BJ (cell line): Measurements from ENCODE around the gene BMP8B. TPM values are rescaled to one million over a fixed set of nuclear protein-coding genes. Genes with fewer than 3 reads are reported as not detected.

ENCODE experiments used
- CTCF ChIA-PET: fragments of 350-600 bp; formaldehyde crosslinking; extraction: SDS; loops from one replicate; lab custom pipeline; 2021; ENCODE audit warnings: antibody characterized with exemption, inconsistent platforms; lab: Yijun Ruan, JAX
- POLR2A ChIA-PET: fragments of 300-600 bp; sonication (Branson Sonifier 250); formaldehyde crosslinking; extraction: SDS; loops from one replicate; lab custom pipeline; 2021; ENCODE audit warnings: antibody characterized with exemption; lab: Charles Lee
- DNase-seq: peaks from one replicate; pipeline ENCODE4 v3.0.0-alpha.2; 2011; ENCODE audit warnings: low read depth
- H3K27me3 ChIP-seq: 2 replicates; pipeline ENCODE4 v1.6.0; 2011; ENCODE audit warnings: low read length; ENCODE audit not compliant: control insufficient read depth, insufficient read depth
- H3K36me3 ChIP-seq: 2 replicates; pipeline ENCODE4 v1.5.1; 2011; ENCODE audit warnings: low read length; ENCODE audit not compliant: control insufficient read depth, insufficient read depth
- H3K4me3 ChIP-seq: 2 replicates; pipeline ENCODE4 v1.5.1; 2011; ENCODE audit warnings: low read depth, mild to moderate bottlenecking, control low read depth, low read length
- polyA minus RNA-seq: library from RNA; depleted of rRNA, polyadenylated mRNA; stranded (reverse); fragments of >200 nt; gene quantifications from 2 replicates; pipeline ENCODE4 v1.2.3, GENCODE V29; 2011; rRNA and poly(A)+ RNA removed
- polyA plus RNA-seq: library from polyadenylated mRNA; depleted of rRNA; stranded (reverse); fragments of >200 nt; gene quantifications from 2 replicates; pipeline ENCODE4 v1.2.3, GENCODE V29; 2011; rRNA removed
- TF ChIP-seq, protein P1 (sequence below): IDR thresholded peaks from 2 replicates; pipeline ENCODE4 v1.5.1; 2011; ENCODE audit warnings: low read depth, mild to moderate bottlenecking, control low read depth, inconsistent platforms, low read length, moderate library complexity; ENCODE audit not compliant: insufficient read depth

Gene BMP8B, protein sequence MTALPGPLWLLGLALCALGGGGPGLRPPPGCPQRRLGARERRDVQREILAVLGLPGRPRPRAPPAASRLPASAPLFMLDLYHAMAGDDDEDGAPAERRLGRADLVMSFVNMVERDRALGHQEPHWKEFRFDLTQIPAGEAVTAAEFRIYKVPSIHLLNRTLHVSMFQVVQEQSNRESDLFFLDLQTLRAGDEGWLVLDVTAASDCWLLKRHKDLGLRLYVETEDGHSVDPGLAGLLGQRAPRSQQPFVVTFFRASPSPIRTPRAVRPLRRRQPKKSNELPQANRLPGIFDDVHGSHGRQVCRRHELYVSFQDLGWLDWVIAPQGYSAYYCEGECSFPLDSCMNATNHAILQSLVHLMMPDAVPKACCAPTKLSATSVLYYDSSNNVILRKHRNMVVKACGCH
- polyA plus RNA-seq, result 0.01 TPM in 2 replicates
- polyA minus RNA-seq, result not detected in 2 replicates

- H3K36me3 ChIP-seq, result no peaks in the 10 kb centered on the region
- H3K4me3 ChIP-seq, result peak within 1 kb of the TSS; percentile 33
- DNase-seq, result no peak
- ChIA-PET POLR2A (no interaction called here), CTCF (interaction anchor here (2.9 kb wide), 1 partner anchor 10 kb away, joined by 12 read pairs; no protein-coding TSS in a partner anchor)
- TF ChIP-seq, protein P1, sequence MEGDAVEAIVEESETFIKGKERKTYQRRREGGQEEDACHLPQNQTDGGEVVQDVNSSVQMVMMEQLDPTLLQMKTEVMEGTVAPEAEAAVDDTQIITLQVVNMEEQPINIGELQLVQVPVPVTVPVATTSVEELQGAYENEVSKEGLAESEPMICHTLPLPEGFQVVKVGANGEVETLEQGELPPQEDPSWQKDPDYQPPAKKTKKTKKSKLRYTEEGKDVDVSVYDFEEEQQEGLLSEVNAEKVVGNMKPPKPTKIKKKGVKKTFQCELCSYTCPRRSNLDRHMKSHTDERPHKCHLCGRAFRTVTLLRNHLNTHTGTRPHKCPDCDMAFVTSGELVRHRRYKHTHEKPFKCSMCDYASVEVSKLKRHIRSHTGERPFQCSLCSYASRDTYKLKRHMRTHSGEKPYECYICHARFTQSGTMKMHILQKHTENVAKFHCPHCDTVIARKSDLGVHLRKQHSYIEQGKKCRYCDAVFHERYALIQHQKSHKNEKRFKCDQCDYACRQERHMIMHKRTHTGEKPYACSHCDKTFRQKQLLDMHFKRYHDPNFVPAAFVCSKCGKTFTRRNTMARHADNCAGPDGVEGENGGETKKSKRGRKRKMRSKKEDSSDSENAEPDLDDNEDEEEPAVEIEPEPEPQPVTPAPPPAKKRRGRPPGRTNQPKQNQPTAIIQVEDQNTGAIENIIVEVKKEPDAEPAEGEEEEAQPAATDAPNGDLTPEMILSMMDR, result no peak
- H3K27me3 ChIP-seq, result peaks cover 23% of the 10 kb centered on the region
These were observed at the start of gene BMP8B for GRCh38 chr1:39788758-39789570. BMP8B (minus strand) TSS chr1:39788865; CDS start chr1:39788485, 380 bp downstream.

DNA sequence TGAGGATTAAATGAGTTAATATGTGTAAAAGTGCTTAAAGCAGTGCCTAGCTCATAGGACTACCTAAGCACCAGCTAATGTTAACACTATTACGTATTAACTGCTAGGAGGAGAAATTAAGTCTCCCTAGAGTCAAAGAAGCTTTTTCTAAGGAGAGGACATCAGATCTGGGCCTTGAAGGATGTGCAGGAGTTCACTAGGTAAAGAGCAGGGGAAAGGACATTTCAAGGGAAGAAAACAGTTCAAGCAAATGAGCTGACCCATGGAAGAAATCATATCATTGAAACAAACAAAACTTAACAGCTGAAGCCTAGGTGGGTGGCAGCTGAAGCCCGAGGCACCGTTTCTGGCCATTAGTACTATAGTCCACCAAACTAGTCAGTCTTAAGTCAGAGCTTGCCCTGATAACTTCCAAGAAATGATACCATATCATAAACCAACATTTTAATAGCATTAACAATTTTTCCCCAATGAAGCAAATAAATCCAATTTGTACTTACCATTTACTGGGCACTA lies 48.0 kb upstream of the BMP8B start:
- TF ChIP-seq, protein P1, result no peak
- ChIA-PET POLR2A (no interaction called here), CTCF (interaction anchor here (0.8 to 2.0 kb wide), 4 partner anchors 8 to 65 kb away, joined by 3 to 7 read pairs (median 4); partner anchors contain the start of gene MYCL)
- no peak overlapping the region for H3K4me3 ChIP-seq
- H3K36me3 ChIP-seq, result peaks cover 11% of the 10 kb centered on the region
- DNase-seq, result no peak
- H3K27me3 ChIP-seq, result no peaks in the 10 kb centered on the region

DNA sequence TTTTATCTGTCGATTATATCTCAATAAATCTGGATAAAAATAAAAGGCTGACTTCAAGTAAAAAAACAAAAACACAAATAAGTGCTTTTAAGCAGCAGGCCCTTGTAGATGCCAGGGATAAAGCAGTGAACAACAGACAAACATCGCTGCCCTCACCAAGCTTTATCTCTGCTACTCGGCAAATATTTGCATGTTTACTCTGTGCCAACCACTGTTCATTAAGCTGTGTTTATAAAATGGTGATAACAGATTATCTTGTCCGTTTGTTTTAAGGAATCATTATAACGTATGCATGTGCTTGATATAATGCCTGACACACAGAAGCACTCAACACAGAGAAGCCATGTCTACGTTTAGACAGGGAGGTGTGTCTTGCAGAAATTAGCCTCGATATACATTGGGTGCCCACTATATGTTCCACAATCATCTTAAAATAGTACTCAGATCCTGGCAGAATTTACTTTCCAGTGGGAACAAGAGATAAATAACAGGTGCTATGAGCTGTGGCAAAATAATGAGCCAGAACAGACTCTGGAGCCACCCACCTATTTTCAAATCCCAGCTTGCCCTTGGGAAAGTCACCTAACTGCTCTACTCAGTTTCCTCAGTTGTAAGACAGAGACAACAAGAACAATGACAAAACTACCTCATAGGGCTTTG lies 47.4 kb upstream of the BMP8B start:
- DNase-seq, result no peak
- Histone ChIP-seq H3K27me3 (no peaks in the 10 kb centered on the region), H3K4me3 (no peak overlapping the region), H3K36me3 (peaks cover 9% of the 10 kb centered on the region)
- ChIA-PET POLR2A (interaction anchor here (0.6 kb wide), 1 partner anchor 23 kb away, joined by 3 read pairs; no protein-coding TSS in a partner anchor), CTCF (interaction anchor here (0.9 to 2.0 kb wide), 4 partner anchors 8 to 66 kb away, joined by 3 to 7 read pairs (median 4); partner anchors contain the start of gene MYCL)
- TF ChIP-seq, protein P1, result no peak

DNA sequence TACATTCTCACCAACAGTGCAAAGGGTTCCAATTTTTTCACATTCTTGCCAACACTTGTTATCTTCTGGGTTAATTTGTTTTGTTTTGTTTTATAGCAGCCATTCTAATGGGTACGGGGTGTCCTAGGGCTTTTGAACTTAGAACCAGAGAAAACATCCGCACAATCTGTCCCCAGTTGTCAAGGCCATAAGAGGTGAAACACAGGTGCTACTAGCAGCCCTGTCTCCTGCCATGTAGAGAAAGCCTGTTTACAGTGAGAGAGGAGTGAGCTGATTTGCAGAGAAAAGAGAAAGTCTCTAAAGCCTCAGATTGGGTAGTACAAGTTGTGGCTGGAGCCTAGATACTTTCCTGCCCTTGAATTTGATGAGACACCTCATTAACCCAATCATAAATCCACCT lies 46.4 kb upstream of the BMP8B start:
- ChIA-PET CTCF (no interaction called here), POLR2A (no interaction called here)
- TF ChIP-seq, protein P1, result no peak
- H3K36me3 ChIP-seq, result peaks cover 6% of the 10 kb centered on the region
- H3K4me3 ChIP-seq, result no peak overlapping the region
- DNase-seq, result no peak
- H3K27me3 ChIP-seq, result no peaks in the 10 kb centered on the region
